WTC11 (cell line): ENCODE data around the gene CENPM. TPM values are rescaled to one million over a fixed set of nuclear protein-coding genes. Genes with fewer than 3 reads are reported as not detected.

Experiments
- ATAC-seq: fragments of 200-7000 bp; cut with Tn5 transposase; 2 replicates; pipeline ENCODE4 v1.10.0; 2021; ENCODE audit warnings: mild to moderate bottlenecking, moderate library complexity
- CTCF ChIA-PET: fragments of 300-600 bp; sonication (Branson Sonifier 250); formaldehyde crosslinking; loops from one replicate; lab custom pipeline; 2021; ENCODE audit warnings: antibody characterized with exemption; lab: Charles Lee
- POLR2A ChIA-PET: fragments of 350-600 bp; sonication (Branson Sonifier 250); formaldehyde crosslinking; loops from one replicate; lab custom pipeline; 2021; ENCODE audit warnings: antibody characterized with exemption; lab: Charles Lee
- DNase-seq: peaks from one replicate; pipeline ENCODE4 v3.0.0; 2021; ENCODE audit warnings: low spot score
- H3K27ac Mint-ChIP-seq: 2 replicates; pipeline ENCODE4 v1.8.0; 2021; ENCODE audit warnings: mixed read lengths
- H3K27me3 Mint-ChIP-seq: 2 replicates; pipeline ENCODE4 v1.8.0; 2021; ENCODE audit warnings: low read depth, mild to moderate bottlenecking, moderate library complexity, mixed read lengths
- H3K36me3 Mint-ChIP-seq: 2 replicates; pipeline ENCODE4 v1.8.0; 2021; ENCODE audit warnings: mixed read lengths
- H3K4me1 Mint-ChIP-seq: 2 replicates; pipeline ENCODE4 v1.8.0; 2022; ENCODE audit warnings: mixed read lengths
- H3K4me3 Mint-ChIP-seq: 2 replicates; pipeline ENCODE4 v1.8.0; 2021; ENCODE audit warnings: mild to moderate bottlenecking, moderate library complexity, mixed read lengths
- H3K9me3 Mint-ChIP-seq: 2 replicates; pipeline ENCODE4 v1.8.0; 2021; ENCODE audit warnings: mixed read lengths
- FOXJ3 ChIP-seq: sonication (generic); formaldehyde crosslinking; IDR thresholded peaks from 2 replicates; pipeline ENCODE4 v1.9.0; 2021; ENCODE audit warnings: missing genetic modification reagents, mild to moderate bottlenecking, borderline replicate concordance
- JAZF1 ChIP-seq: fragments of 250-450 bp; sonication (Bioruptor Pico); IDR thresholded peaks from 2 replicates; pipeline ENCODE4 v1.9.0; 2021; ENCODE audit warnings: moderate library complexity, mild to moderate bottlenecking, inconsistent platforms
- PRRX2 ChIP-seq: fragments of 250-450 bp; sonication (Bioruptor Pico); IDR thresholded peaks from 2 replicates; pipeline ENCODE4 v1.8.0; 2021; ENCODE audit warnings: mild to moderate bottlenecking
- ZBTB21 ChIP-seq: sonication (generic); formaldehyde crosslinking; IDR thresholded peaks from 2 replicates; pipeline ENCODE4 v1.8.1; 2023; ENCODE audit warnings: mild to moderate bottlenecking, missing genetic modification reagents, borderline replicate concordance
- ZNF121 ChIP-seq: sonication (generic); formaldehyde crosslinking; IDR thresholded peaks from 2 replicates; pipeline ENCODE4 v1.8.0; 2023; ENCODE audit warnings: missing genetic modification reagents
- ZNF138 ChIP-seq: sonication (generic); formaldehyde crosslinking; conservative IDR thresholded peaks from 2 replicates; pipeline ENCODE4 v1.8.1; 2022; ENCODE audit warnings: mild to moderate bottlenecking, moderate library complexity, missing genetic modification reagents
- ZNF232 ChIP-seq: sonication (generic); formaldehyde crosslinking; IDR thresholded peaks from 2 replicates; pipeline ENCODE4 v1.8.0; 2022; ENCODE audit warnings: mild to moderate bottlenecking, missing genetic modification reagents
- ZNF423 ChIP-seq: fragments of 250-450 bp; sonication (Bioruptor Pico); IDR thresholded peaks from 2 replicates; pipeline ENCODE4 v2.1.2; 2022; ENCODE audit warnings: mild to moderate bottlenecking, moderate library complexity
- total RNA-seq: library from RNA; stranded (reverse); gene quantifications from 3 replicates; pipeline ENCODE4 v1.2.3, GENCODE V29; 2021
- TF ChIP-seq, protein P1 (sequence below): sonication (generic); formaldehyde crosslinking; IDR thresholded peaks from 2 replicates; pipeline ENCODE4 v1.8.0; 2022; ENCODE audit warnings: mild to moderate bottlenecking, missing genetic modification reagents
- TF ChIP-seq, protein P2 (sequence below): sonication (generic); formaldehyde crosslinking; IDR thresholded peaks from 2 replicates; pipeline ENCODE4 v1.8.0; 2023; ENCODE audit warnings: missing genetic modification reagents, mild to moderate bottlenecking, borderline replicate concordance
- TF ChIP-seq, protein P3 (sequence below): sonication (generic); formaldehyde crosslinking; IDR thresholded peaks from 2 replicates; pipeline ENCODE4 v1.8.1; 2022; ENCODE audit warnings: mild to moderate bottlenecking, moderate library complexity, missing genetic modification reagents
- TF ChIP-seq, protein P4 (sequence below): fragments of 200-600 bp; IDR thresholded peaks from 2 replicates; pipeline ENCODE4 v1.8.0; 2022; ENCODE audit warnings: antibody characterized with exemption
- TF ChIP-seq, protein P5 (sequence below): sonication (generic); formaldehyde crosslinking; conservative IDR thresholded peaks from 2 replicates; pipeline ENCODE4 v1.8.1; 2023; ENCODE audit warnings: mild to moderate bottlenecking, low read depth, missing genetic modification reagents, moderate library complexity

Gene CENPM
- total RNA-seq, 1 experiment from 2014 or later = 40.3 TPM

DNA sequence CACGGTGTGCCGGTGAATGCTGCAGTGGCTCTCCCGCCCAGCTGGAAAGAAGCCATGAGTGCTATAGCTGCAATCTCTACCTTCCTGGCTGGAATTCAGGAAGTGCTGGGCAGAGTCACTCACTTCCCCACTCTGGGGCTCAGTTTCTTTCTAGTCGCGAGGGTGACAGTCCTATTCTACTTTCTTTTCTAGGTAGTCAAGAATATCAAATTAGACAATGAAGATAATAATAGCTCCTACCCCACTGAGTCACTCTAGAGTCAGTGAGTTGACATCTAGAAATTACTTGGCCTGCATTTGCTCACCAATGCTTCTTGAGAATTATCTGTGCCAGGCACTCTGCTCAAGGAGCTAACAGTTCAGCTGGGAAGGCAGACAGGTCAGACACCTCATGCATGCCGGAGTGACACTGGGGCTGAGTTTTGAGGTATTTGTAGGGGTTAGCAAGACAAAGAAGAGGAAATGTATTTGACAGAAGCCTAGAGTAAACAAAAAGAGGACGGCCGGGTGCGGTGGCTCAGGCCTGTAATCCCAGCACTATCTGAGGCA, 3.2 kb downstream of the CENPM start (continued):
- TF ChIP-seq JAZF1 (no peak), FOXJ3 (CRISPR knock-in tag) (no peak), ZNF232 (CRISPR knock-in tag) (no peak), ZNF423 (CRISPR knock-in tag) (no peak)
- TF ChIP-seq, protein P1, sequence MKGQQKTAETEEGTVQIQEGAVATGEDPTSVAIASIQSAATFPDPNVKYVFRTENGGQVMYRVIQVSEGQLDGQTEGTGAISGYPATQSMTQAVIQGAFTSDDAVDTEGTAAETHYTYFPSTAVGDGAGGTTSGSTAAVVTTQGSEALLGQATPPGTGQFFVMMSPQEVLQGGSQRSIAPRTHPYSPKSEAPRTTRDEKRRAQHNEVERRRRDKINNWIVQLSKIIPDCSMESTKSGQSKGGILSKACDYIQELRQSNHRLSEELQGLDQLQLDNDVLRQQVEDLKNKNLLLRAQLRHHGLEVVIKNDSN (CRISPR knock-in tag) = no peak
- TF ChIP-seq, protein P2, sequence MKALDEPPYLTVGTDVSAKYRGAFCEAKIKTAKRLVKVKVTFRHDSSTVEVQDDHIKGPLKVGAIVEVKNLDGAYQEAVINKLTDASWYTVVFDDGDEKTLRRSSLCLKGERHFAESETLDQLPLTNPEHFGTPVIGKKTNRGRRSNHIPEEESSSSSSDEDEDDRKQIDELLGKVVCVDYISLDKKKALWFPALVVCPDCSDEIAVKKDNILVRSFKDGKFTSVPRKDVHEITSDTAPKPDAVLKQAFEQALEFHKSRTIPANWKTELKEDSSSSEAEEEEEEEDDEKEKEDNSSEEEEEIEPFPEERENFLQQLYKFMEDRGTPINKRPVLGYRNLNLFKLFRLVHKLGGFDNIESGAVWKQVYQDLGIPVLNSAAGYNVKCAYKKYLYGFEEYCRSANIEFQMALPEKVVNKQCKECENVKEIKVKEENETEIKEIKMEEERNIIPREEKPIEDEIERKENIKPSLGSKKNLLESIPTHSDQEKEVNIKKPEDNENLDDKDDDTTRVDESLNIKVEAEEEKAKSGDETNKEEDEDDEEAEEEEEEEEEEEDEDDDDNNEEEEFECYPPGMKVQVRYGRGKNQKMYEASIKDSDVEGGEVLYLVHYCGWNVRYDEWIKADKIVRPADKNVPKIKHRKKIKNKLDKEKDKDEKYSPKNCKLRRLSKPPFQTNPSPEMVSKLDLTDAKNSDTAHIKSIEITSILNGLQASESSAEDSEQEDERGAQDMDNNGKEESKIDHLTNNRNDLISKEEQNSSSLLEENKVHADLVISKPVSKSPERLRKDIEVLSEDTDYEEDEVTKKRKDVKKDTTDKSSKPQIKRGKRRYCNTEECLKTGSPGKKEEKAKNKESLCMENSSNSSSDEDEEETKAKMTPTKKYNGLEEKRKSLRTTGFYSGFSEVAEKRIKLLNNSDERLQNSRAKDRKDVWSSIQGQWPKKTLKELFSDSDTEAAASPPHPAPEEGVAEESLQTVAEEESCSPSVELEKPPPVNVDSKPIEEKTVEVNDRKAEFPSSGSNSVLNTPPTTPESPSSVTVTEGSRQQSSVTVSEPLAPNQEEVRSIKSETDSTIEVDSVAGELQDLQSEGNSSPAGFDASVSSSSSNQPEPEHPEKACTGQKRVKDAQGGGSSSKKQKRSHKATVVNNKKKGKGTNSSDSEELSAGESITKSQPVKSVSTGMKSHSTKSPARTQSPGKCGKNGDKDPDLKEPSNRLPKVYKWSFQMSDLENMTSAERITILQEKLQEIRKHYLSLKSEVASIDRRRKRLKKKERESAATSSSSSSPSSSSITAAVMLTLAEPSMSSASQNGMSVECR (CRISPR knock-in tag) = no peak

DNA sequence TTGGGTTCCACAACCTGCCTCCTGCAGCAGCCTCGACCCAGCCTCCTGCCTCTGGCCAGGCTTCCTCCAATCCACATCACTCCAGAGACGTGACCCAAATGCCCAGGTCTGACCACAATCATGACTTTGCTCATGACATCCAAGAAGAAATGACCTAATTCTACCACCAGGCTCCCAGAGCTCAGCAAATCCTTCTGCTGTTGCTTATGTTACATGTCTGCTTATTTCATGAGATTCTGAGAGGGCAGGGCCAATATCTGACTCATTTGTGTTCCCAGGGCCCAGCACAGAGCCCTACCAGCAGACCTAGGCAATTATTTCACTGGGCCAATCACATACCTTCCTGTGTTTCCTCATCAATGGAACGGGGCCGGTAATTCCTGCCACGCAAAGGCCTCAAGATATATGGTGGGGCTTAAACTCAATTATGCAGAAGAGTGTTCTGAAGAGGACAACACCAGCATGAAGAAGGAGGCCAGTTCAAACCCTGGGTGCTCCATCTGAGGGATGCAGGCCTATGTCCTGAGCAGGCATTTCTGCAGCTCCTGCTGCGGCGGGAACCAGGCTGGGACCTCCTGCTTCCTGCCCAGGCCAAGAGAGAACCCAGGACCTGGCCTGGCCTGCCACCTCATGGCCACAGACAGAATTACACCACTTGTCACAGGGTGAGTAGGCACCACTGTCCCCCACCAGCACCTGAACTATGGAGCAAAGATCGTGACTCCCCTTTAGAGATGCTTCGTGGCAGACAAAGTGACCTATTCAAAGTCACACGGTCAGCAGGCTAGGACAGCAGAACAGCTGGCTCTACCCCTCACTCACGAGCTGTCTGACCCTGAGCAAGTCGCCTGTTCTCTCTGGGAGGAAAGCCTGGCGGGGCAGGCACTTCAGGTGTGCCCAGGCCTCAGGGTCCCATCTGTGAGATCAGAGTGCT, 5.9 kb downstream of the CENPM start:
- POLR2A ChIA-PET = interaction anchor here (0.6 kb wide), 1 partner anchor 34 kb away, joined by 3 read pairs; no protein-coding TSS in a partner anchor
- Mint-ChIP-seq H3K9me3 (no peaks in the 10 kb centered on the region), H3K4me1 (peaks cover 29% of the 10 kb centered on the region), H3K27ac (peak overlapping the region; percentile 0; the same call in 1 of the 2 replicates), H3K27me3 (no peaks in the 10 kb centered on the region), H3K36me3 (peaks cover 70% of the 10 kb centered on the region), H3K4me3 (no peak overlapping the region)
- TF ChIP-seq, protein P3, sequence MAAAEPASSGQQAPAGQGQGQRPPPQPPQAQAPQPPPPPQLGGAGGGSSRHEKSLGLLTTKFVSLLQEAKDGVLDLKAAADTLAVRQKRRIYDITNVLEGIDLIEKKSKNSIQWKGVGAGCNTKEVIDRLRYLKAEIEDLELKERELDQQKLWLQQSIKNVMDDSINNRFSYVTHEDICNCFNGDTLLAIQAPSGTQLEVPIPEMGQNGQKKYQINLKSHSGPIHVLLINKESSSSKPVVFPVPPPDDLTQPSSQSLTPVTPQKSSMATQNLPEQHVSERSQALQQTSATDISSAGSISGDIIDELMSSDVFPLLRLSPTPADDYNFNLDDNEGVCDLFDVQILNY = 0 out of 2 replicates have a peak, but pooled peaks have one; percentile 23
- TF ChIP-seq PRRX2 (no peak), ZNF138 (CRISPR knock-in tag) (no peak), ZNF121 (peak; percentile 92), ZBTB21 (CRISPR knock-in tag) (0 out of 2 replicates have a peak, but pooled peaks have one; percentile 37)
- TF ChIP-seq, protein P4, sequence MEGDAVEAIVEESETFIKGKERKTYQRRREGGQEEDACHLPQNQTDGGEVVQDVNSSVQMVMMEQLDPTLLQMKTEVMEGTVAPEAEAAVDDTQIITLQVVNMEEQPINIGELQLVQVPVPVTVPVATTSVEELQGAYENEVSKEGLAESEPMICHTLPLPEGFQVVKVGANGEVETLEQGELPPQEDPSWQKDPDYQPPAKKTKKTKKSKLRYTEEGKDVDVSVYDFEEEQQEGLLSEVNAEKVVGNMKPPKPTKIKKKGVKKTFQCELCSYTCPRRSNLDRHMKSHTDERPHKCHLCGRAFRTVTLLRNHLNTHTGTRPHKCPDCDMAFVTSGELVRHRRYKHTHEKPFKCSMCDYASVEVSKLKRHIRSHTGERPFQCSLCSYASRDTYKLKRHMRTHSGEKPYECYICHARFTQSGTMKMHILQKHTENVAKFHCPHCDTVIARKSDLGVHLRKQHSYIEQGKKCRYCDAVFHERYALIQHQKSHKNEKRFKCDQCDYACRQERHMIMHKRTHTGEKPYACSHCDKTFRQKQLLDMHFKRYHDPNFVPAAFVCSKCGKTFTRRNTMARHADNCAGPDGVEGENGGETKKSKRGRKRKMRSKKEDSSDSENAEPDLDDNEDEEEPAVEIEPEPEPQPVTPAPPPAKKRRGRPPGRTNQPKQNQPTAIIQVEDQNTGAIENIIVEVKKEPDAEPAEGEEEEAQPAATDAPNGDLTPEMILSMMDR = peak; percentile 84
- TF ChIP-seq, protein P5, sequence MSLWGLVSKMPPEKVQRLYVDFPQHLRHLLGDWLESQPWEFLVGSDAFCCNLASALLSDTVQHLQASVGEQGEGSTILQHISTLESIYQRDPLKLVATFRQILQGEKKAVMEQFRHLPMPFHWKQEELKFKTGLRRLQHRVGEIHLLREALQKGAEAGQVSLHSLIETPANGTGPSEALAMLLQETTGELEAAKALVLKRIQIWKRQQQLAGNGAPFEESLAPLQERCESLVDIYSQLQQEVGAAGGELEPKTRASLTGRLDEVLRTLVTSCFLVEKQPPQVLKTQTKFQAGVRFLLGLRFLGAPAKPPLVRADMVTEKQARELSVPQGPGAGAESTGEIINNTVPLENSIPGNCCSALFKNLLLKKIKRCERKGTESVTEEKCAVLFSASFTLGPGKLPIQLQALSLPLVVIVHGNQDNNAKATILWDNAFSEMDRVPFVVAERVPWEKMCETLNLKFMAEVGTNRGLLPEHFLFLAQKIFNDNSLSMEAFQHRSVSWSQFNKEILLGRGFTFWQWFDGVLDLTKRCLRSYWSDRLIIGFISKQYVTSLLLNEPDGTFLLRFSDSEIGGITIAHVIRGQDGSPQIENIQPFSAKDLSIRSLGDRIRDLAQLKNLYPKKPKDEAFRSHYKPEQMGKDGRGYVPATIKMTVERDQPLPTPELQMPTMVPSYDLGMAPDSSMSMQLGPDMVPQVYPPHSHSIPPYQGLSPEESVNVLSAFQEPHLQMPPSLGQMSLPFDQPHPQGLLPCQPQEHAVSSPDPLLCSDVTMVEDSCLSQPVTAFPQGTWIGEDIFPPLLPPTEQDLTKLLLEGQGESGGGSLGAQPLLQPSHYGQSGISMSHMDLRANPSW (CRISPR knock-in tag) = no peak
- peak; percentile 91 for DNase-seq
- CTCF ChIA-PET = interaction anchor here (0.6 to 10.0 kb wide), 39 partner anchors 10 to 276 kb away, joined by 3 to 143 read pairs (median 4); partner anchors contain the start of genes CCDC134, NDUFA6, SMDT1 and SMIM45
- peak; percentile 87 for ATAC-seq
